HG03442 (cell line): ENCODE measurements around the gene WDR26.
"Not testable (repeated sequence)": the region's sequence is repeated elsewhere in the genome, so short reads cannot be mapped to it uniquely, and the experiment has no call there.

Experiments used
- ATAC-seq: cut with Tn5 transposase; IDR thresholded peaks from one replicate; pipeline ENCODE4 v1.9.1; 2021; ENCODE audit warnings: mild to moderate bottlenecking, moderate library complexity; ENCODE audit not compliant: unreplicated experiment

WDR26 gene

GRCh38 chr1:224433701-224434672 lies 610 bp downstream of the WDR26 start:
- ATAC-seq: peak; percentile 11

- no peak for ATAC-seq
Measured at GRCh38 chr1:224433041-224433691, 1.4 kb downstream of the WDR26 start.

- no peak for ATAC-seq
Measured at GRCh38 chr1:224432672-224433040, 1.9 kb downstream of the WDR26 start.

- no peak for ATAC-seq
Measured at GRCh38 chr1:224432146-224432545, 2.5 kb downstream of the WDR26 start.

- no peak for ATAC-seq
Measured at GRCh38 chr1:224431726-224432125, 2.9 kb downstream of the WDR26 start.

- no peak for ATAC-seq
Measured at GRCh38 chr1:224430511-224431113, 4.0 kb downstream of the WDR26 start.

GRCh38 chr1:224429616-224430326 lies 4.8 kb downstream of the WDR26 start:
- ATAC-seq: no peak

- not testable (repeated sequence) for ATAC-seq
Measured at GRCh38 chr1:224428713-224429112, 5.9 kb downstream of the WDR26 start.

GRCh38 chr1:224427346-224427745 lies 7.3 kb downstream of the WDR26 start:
- no peak for ATAC-seq

GRCh38 chr1:224426869-224427268 lies 7.7 kb downstream of the WDR26 start:
- ATAC-seq: not testable (repeated sequence)

- no peak for ATAC-seq
Measured at GRCh38 chr1:224425279-224425884, 9.2 kb downstream of the WDR26 start.

- no peak for ATAC-seq
Measured at GRCh38 chr1:224420106-224420505, 14.5 kb downstream of the WDR26 start.

- ATAC-seq: no peak
Measured at GRCh38 chr1:224411766-224412165, 22.8 kb downstream of the WDR26 start.

GRCh38 chr1:224408294-224408590 lies 26.4 kb downstream of the WDR26 start:
- no peak for ATAC-seq

- ATAC-seq: no peak
Measured at GRCh38 chr1:224407571-224408293, 26.9 kb downstream of the WDR26 start.

GRCh38 chr1:224406216-224406615 lies 28.4 kb downstream of the WDR26 start:
- no peak for ATAC-seq

GRCh38 chr1:224405604-224405970 lies 29.0 kb downstream of the WDR26 start:
- ATAC-seq: no peak

- no peak for ATAC-seq
Measured at GRCh38 chr1:224404916-224405603, 29.5 kb downstream of the WDR26 start.

GRCh38 chr1:224402472-224403036 lies 32.0 kb downstream of the WDR26 start:
- no peak for ATAC-seq
